Measurements from ENCODE around the gene IPO8.

GRCh38 chr12:30725739-30726138, 30.1 kb upstream of the IPO8 start:
- no peak for TF ChIP-seq GATA2 (IDR thresholded peaks at IDR 0.05; ENCODE audit: low read depth, low read length)
- no peak for TF ChIP-seq GATA3 (IDR thresholded peaks at IDR 0.05; ENCODE audit: low read depth, low read length)

Data from SH-SY5Y (cell line).